Measurements from ENCODE around the gene BTBD9. TPM values are rescaled to one million over a fixed set of nuclear protein-coding genes. Genes with fewer than 3 reads are reported as not detected.
A peak's percentile ranks its signal among the peaks of the same experiment; 100 is the strongest.

Gene BTBD9
- total and polyA plus RNA-seq, 2 of the 13 experiments (the other 11 are each of a cell fraction or from before 2014, with no cell fraction given): 1.2 to 3.0 TPM

DNA sequence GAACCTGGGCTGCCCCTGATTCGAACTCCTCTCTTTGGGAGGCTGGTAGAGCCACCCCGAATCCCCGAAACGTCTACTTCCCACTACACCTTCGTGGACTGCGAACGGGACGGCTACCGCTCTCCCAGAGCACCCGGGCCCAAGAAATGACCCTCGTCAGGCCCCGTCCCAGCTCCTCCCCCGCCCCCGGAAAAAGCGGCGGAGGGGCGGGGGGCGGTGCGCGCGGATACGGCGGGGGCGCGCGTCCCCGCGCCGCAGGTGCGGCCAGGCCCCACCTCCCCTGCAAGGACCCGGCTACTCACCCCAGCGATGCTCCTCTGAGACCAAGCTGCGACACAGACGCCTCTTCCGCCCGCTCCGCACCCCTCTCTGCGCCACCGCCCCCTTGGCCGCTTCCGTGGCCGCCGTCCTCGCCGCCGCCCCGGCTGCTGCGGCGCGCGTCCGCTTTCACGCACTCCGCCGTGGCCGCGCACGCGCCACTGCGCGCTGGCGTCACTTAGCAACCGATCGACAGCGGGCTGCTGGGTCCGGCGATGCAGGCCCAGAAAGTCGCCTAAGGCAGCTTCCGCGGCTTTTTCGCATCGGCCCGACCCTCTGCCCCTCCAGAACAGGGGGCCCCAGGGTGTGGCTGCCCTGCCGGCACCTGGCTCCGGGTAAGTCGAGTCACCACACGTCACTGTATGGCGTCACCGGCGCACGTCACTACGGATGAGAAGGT is at the start of gene BTBD9 (continued):
- TF ChIP-seq, protein P1, sequence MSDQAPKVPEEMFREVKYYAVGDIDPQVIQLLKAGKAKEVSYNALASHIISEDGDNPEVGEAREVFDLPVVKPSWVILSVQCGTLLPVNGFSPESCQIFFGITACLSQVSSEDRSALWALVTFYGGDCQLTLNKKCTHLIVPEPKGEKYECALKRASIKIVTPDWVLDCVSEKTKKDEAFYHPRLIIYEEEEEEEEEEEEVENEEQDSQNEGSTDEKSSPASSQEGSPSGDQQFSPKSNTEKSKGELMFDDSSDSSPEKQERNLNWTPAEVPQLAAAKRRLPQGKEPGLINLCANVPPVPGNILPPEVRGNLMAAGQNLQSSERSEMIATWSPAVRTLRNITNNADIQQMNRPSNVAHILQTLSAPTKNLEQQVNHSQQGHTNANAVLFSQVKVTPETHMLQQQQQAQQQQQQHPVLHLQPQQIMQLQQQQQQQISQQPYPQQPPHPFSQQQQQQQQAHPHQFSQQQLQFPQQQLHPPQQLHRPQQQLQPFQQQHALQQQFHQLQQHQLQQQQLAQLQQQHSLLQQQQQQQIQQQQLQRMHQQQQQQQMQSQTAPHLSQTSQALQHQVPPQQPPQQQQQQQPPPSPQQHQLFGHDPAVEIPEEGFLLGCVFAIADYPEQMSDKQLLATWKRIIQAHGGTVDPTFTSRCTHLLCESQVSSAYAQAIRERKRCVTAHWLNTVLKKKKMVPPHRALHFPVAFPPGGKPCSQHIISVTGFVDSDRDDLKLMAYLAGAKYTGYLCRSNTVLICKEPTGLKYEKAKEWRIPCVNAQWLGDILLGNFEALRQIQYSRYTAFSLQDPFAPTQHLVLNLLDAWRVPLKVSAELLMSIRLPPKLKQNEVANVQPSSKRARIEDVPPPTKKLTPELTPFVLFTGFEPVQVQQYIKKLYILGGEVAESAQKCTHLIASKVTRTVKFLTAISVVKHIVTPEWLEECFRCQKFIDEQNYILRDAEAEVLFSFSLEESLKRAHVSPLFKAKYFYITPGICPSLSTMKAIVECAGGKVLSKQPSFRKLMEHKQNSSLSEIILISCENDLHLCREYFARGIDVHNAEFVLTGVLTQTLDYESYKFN (CRISPR knock-in tag; conservative IDR thresholded peaks at IDR 0.05): 0 out of 2 replicates have a peak, but pooled peaks have one; percentile 36
- TF ChIP-seq U2AF1 (optimal IDR thresholded peaks at IDR 0.05; ENCODE audit: low read depth, low read length) (peak; percentile 49), ZNF282 (IDR thresholded peaks at IDR 0.05; ENCODE audit: partially characterized antibody) (no peak), ZC3H4 (CRISPR knock-in tag; IDR thresholded peaks at IDR 0.05; ENCODE audit: borderline replicate concordance) (no peak), TEAD3 (CRISPR knock-in tag; optimal IDR thresholded peaks at IDR 0.05; ENCODE audit: borderline replicate concordance) (no peak), SALL2 (CRISPR knock-in tag; IDR thresholded peaks at IDR 0.05) (peak; percentile 83; the same call in 1 of the 2 replicates), ASH2L (IDR thresholded peaks at IDR 0.05; ENCODE audit: insufficient read length, low read depth, low read length) (peak; percentile 88), ZNF230 (CRISPR knock-in tag; IDR thresholded peaks at IDR 0.05) (0 out of 2 replicates have a peak, but pooled peaks have one; percentile 15), TEAD2 (CRISPR knock-in tag; IDR thresholded peaks at IDR 0.05) (no peak)
- TF ChIP-seq, protein P2, sequence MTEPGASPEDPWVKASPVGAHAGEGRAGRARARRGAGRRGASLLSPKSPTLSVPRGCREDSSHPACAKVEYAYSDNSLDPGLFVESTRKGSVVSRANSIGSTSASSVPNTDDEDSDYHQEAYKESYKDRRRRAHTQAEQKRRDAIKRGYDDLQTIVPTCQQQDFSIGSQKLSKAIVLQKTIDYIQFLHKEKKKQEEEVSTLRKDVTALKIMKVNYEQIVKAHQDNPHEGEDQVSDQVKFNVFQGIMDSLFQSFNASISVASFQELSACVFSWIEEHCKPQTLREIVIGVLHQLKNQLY (CRISPR knock-in tag; IDR thresholded peaks at IDR 0.05): no peak
- TF ChIP-seq, protein P3, sequence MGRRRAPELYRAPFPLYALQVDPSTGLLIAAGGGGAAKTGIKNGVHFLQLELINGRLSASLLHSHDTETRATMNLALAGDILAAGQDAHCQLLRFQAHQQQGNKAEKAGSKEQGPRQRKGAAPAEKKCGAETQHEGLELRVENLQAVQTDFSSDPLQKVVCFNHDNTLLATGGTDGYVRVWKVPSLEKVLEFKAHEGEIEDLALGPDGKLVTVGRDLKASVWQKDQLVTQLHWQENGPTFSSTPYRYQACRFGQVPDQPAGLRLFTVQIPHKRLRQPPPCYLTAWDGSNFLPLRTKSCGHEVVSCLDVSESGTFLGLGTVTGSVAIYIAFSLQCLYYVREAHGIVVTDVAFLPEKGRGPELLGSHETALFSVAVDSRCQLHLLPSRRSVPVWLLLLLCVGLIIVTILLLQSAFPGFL (CRISPR knock-in tag; IDR thresholded peaks at IDR 0.05): no peak
- TF ChIP-seq, protein P4, sequence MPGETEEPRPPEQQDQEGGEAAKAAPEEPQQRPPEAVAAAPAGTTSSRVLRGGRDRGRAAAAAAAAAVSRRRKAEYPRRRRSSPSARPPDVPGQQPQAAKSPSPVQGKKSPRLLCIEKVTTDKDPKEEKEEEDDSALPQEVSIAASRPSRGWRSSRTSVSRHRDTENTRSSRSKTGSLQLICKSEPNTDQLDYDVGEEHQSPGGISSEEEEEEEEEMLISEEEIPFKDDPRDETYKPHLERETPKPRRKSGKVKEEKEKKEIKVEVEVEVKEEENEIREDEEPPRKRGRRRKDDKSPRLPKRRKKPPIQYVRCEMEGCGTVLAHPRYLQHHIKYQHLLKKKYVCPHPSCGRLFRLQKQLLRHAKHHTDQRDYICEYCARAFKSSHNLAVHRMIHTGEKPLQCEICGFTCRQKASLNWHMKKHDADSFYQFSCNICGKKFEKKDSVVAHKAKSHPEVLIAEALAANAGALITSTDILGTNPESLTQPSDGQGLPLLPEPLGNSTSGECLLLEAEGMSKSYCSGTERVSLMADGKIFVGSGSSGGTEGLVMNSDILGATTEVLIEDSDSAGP (CRISPR knock-in tag; IDR thresholded peaks at IDR 0.05; ENCODE audit: borderline replicate concordance): peak; percentile 57; the same call in 1 of the 2 replicates
- TF ChIP-seq, protein P5, sequence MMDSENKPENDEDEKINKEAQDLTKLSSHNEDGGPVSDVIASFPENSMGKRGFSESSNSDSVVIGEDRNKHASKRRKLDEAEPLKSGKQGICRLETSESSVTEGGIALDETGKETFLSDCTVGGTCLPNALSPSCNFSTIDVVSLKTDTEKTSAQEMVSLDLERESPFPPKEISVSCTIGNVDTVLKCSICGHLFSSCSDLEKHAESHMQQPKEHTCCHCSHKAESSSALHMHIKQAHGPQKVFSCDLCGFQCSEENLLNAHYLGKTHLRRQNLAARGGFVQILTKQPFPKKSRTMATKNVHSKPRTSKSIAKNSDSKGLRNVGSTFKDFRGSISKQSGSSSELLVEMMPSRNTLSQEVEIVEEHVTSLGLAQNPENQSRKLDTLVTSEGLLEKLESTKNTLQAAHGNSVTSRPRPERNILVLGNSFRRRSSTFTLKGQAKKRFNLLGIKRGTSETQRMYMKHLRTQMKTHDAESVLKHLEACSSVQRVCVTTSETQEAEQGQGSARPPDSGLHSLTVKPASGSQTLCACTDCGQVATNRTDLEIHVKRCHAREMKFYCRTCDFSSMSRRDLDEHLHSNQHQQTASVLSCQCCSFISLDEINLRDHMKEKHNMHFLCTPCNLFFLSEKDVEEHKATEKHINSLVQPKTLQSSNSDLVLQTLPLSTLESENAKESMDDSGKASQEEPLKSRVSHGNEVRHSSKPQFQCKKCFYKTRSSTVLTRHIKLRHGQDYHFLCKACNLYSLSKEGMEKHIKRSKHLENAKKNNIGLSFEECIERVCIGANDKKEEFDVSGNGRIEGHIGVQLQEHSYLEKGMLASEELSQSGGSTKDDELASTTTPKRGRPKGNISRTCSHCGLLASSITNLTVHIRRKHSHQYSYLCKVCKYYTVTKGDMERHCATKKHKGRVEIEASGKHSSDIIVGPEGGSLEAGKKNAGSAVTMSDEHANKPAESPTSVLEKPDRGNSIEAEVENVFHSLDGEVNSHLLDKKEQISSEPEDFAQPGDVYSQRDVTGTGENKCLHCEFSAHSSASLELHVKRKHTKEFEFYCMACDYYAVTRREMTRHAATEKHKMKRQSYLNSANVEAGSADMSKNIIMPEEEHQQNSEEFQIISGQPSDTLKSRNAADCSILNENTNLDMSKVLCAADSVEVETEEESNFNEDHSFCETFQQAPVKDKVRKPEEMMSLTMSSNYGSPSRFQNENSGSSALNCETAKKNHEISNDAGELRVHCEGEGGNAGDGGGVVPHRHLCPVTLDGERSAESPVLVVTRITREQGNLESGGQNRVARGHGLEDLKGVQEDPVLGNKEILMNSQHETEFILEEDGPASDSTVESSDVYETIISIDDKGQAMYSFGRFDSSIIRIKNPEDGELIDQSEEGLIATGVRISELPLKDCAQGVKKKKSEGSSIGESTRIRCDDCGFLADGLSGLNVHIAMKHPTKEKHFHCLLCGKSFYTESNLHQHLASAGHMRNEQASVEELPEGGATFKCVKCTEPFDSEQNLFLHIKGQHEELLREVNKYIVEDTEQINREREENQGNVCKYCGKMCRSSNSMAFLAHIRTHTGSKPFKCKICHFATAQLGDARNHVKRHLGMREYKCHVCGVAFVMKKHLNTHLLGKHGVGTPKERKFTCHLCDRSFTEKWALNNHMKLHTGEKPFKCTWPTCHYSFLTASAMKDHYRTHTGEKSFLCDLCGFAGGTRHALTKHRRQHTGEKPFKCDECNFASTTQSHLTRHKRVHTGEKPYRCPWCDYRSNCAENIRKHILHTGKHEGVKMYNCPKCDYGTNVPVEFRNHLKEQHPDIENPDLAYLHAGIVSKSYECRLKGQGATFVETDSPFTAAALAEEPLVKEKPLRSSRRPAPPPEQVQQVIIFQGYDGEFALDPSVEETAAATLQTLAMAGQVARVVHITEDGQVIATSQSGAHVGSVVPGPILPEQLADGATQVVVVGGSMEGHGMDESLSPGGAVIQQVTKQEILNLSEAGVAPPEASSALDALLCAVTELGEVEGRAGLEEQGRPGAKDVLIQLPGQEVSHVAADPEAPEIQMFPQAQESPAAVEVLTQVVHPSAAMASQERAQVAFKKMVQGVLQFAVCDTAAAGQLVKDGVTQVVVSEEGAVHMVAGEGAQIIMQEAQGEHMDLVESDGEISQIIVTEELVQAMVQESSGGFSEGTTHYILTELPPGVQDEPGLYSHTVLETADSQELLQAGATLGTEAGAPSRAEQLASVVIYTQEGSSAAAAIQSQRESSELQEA (CRISPR knock-in tag; IDR thresholded peaks at IDR 0.05; ENCODE audit: not compliant biosample characterization): peak; percentile 56
